NCI-H1417 treated with DMSO at 0.1 percent for 48 hours (cell line): ENCODE results near the gene C20orf141.
"Not testable (repeated sequence)": the region's sequence is repeated elsewhere in the genome, so short reads cannot be mapped to it uniquely, and the experiment has no call there.

ENCODE experiments used
- DNase-seq: peaks from one replicate; lab custom pipeline; 2025; lab: John Stamatoyannopoulos, UW

C20orf141 gene

GRCh38 chr20:2820896-2821869, 6.4 kb downstream of the C20orf141 start:
- no peak for DNase-seq

- DNase-seq, result no peak
These were observed 7.3 kb downstream of the C20orf141 start for GRCh38 chr20:2822073-2822472.

GRCh38 chr20:2825761-2826160, 11.0 kb downstream of the C20orf141 start:
- no peak for DNase-seq

- DNase-seq, result no peak
These were observed 11.9 kb downstream of the C20orf141 start for GRCh38 chr20:2826655-2827054.

- no peak for DNase-seq
These were observed 14.6 kb downstream of the C20orf141 start for GRCh38 chr20:2829376-2829775.

GRCh38 chr20:2831206-2831605, 16.4 kb downstream of the C20orf141 start:
- DNase-seq, result not testable (repeated sequence)

- no peak for DNase-seq
These were observed 19.0 kb downstream of the C20orf141 start for GRCh38 chr20:2833761-2834160.

GRCh38 chr20:2834401-2835110, 19.8 kb downstream of the C20orf141 start:
- DNase-seq, result no peak

- DNase-seq, result no peak
These were observed 20.6 kb downstream of the C20orf141 start for GRCh38 chr20:2835331-2835796.

GRCh38 chr20:2836035-2836434, 21.2 kb downstream of the C20orf141 start:
- DNase-seq, result no peak

GRCh38 chr20:2837221-2837960, 22.6 kb downstream of the C20orf141 start:
- DNase-seq, result no peak

GRCh38 chr20:2838170-2838797, 23.5 kb downstream of the C20orf141 start:
- no peak for DNase-seq

GRCh38 chr20:2838847-2839671, 24.3 kb downstream of the C20orf141 start:
- DNase-seq, result no peak

GRCh38 chr20:2839732-2840137, 24.9 kb downstream of the C20orf141 start:
- no peak for DNase-seq

- DNase-seq, result peak; percentile 44
These were observed 25.6 kb downstream of the C20orf141 start, which contains the start of the genes PCED1A and VPS16 for GRCh38 chr20:2840138-2840966. TSS of gene PCED1A (minus strand) at chr20:2840655. CDS start at chr20:2839912, 743 bp downstream. TSS of gene VPS16 (plus strand) at chr20:2840745. CDS start at chr20:2840775, 30 bp downstream.

GRCh38 chr20:2840967-2841531, 26.3 kb downstream of the C20orf141 start:
- DNase-seq, result no peak

- no peak for DNase-seq
These were observed 30.8 kb downstream of the C20orf141 start for GRCh38 chr20:2845607-2846006.

- DNase-seq, result no peak
These were observed 31.9 kb downstream of the C20orf141 start for GRCh38 chr20:2846698-2847097.

GRCh38 chr20:2847802-2848201, 33.0 kb downstream of the C20orf141 start:
- DNase-seq, result no peak
